Esophagus squamous epithelium (tissue), 4 donors: ENCODE results near the gene RBM10.

Experiments
- CTCF ChIP-seq, 6 experiments: fragments of 450-650 bp in 4 of 6; fragments of 200-600 bp in 2 of 6; sonication (generic) in 2 of 6; IDR thresholded peaks; one replicate each; pipeline ENCODE4 v1.5.1; 2016 to 2019; ENCODE audit warnings: antibody characterized with exemption in 6 of 6, mild to moderate bottlenecking in 4 of 6, moderate library complexity in 4 of 6
- POLR2A ChIP-seq, 4 donors: fragments of 450-650 bp; IDR thresholded peaks; one replicate each; pipeline ENCODE4 v1.6.1; 2017; ENCODE audit warnings: antibody characterized with exemption in 4 of 4, mild to moderate bottlenecking in 4 of 4, moderate library complexity in 3 of 4

- TF ChIP-seq CTCF (IDR thresholded peaks at IDR 0.05): no peak
- TF ChIP-seq POLR2A (IDR thresholded peaks at IDR 0.05): no peak
Observed at GRCh38 chrX:47215291-47215900, 70.4 kb downstream of the RBM10 start.
